NB4 (cell line): ENCODE results near the gene RBM10.

Experiments
- DNase-seq: peaks from one replicate; pipeline ENCODE4 v3.0.0; 2010; ENCODE audit warnings: low read depth
- H3K4me3 ChIP-seq: one replicate; pipeline ENCODE4 v1.5.1; 2011; ENCODE audit warnings: mild to moderate bottlenecking, low read depth, low read length, moderate library complexity
- MYC ChIP-seq: IDR thresholded peaks from 2 replicates; pipeline ENCODE4 v1.6.1; 2011; ENCODE audit warnings: low read depth, low read length
- POLR2A ChIP-seq: IDR thresholded peaks from 2 replicates; pipeline ENCODE4 v1.6.1; 2011; ENCODE audit warnings: mild to moderate bottlenecking; ENCODE audit not compliant: insufficient read length; ENCODE audit errors: extremely low read depth
- TF ChIP-seq, protein P1 (sequence below): IDR thresholded peaks from one replicate; pipeline ENCODE4 v1.5.1; 2012; ENCODE audit warnings: low read depth, low read length
- TF ChIP-seq, protein P2 (sequence below): IDR thresholded peaks from 2 replicates; pipeline ENCODE4 v1.6.1; 2011; ENCODE audit warnings: low read depth, low read length

The RBM10 gene

GRCh38 chrX:47189906-47190305 lies 44.9 kb downstream of the RBM10 start:
- no peak for DNase-seq
- H3K4me3 ChIP-seq: no peak overlapping the region
- TF ChIP-seq POLR2A (no peak), MYC (no peak)
- TF ChIP-seq, protein P1, sequence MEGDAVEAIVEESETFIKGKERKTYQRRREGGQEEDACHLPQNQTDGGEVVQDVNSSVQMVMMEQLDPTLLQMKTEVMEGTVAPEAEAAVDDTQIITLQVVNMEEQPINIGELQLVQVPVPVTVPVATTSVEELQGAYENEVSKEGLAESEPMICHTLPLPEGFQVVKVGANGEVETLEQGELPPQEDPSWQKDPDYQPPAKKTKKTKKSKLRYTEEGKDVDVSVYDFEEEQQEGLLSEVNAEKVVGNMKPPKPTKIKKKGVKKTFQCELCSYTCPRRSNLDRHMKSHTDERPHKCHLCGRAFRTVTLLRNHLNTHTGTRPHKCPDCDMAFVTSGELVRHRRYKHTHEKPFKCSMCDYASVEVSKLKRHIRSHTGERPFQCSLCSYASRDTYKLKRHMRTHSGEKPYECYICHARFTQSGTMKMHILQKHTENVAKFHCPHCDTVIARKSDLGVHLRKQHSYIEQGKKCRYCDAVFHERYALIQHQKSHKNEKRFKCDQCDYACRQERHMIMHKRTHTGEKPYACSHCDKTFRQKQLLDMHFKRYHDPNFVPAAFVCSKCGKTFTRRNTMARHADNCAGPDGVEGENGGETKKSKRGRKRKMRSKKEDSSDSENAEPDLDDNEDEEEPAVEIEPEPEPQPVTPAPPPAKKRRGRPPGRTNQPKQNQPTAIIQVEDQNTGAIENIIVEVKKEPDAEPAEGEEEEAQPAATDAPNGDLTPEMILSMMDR: no peak
- TF ChIP-seq, protein P2, sequence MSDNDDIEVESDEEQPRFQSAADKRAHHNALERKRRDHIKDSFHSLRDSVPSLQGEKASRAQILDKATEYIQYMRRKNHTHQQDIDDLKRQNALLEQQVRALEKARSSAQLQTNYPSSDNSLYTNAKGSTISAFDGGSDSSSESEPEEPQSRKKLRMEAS: no peak

DNA sequence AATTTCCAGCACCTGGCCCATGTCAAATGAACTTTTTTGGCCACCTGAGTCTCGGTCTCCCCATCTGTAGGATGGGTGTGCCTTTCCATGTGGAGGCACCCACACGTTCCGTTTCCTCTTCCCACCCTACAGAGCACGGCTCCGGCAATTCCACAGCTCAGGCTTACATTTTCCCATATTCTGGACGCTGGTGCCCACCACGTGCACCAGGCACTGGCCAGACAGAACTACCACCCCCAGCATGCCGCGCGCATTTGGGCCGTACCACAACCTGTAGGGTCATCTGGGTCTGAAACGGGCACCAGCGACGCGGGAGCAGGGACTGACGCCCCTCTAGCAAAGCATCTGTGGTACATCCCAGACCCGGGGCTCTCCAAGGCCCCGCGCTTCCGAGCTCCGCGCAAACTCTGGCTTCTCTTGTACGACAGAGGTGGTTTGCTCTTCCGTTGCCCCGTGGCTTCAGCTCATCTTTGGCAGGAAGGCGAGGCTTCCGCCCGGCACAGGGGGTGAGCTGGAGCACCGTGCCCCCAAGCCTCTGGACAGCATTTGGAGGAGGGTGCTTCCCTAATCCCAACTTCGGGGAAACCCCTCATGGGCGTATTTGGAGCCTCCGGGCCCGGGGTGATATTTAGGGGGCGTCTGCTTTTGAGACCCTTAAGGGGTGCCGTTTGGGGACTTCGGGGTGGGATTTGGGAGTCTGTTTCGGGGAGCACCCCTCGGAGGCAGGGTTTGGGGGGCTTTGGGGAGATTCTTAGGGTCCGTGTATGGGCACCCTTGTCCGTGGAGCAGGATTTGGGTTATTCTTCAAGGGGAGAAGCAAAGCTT lies 45.6 kb downstream of the RBM10 start:
- TF ChIP-seq MYC: peak; percentile 98
- TF ChIP-seq, protein P2: peak; percentile 96
- TF ChIP-seq, protein P1: no peak
- TF ChIP-seq POLR2A: peak; percentile 80
- peak overlapping the region; percentile 81 for H3K4me3 ChIP-seq
- peak; percentile 95 for DNase-seq

GRCh38 chrX:47191331-47191730 lies 46.3 kb downstream of the RBM10 start:
- DNase-seq: peak; percentile 38
- TF ChIP-seq POLR2A (no peak), MYC (no peak)
- TF ChIP-seq, protein P2: peak; percentile 13; the same call in 1 of the 2 replicates
- TF ChIP-seq, protein P1: no peak
- peak overlapping the region; percentile 81 for H3K4me3 ChIP-seq

- TF ChIP-seq, protein P1: no peak
- no peak for TF ChIP-seq POLR2A
- TF ChIP-seq, protein P2: no peak
- H3K4me3 ChIP-seq: peak overlapping the region; percentile 81
- DNase-seq: peak; percentile 15
These were observed 46.9 kb downstream of the RBM10 start for GRCh38 chrX:47191806-47192401.

GRCh38 chrX:47193475-47194193 lies 48.6 kb downstream of the RBM10 start, which contains the start of gene UBA1:
Gene UBA1, plus strand, starts transcription at chrX:47193829. Its CDS starts 4,974 bp downstream, at chrX:47198803.
- peak within 1 kb of the TSS; percentile 86 for H3K4me3 ChIP-seq
- TF ChIP-seq, protein P1: peak; percentile 53
- TF ChIP-seq POLR2A (peak; percentile 72), MYC (peak; percentile 88)
- TF ChIP-seq, protein P2: peak; percentile 81
- peak; percentile 96 for DNase-seq
